SKM-1 treated with dmso at 0.1 percent for 144 hours (cell line): ENCODE data around the gene UCHL3.

Source experiments
- DNase-seq: peaks from one replicate; lab custom pipeline; 2025; ENCODE audit not compliant: unreplicated experiment; lab: John Stamatoyannopoulos, UW

The UCHL3 gene

GRCh38 chr13:75547917-75548316 is 1.7 kb upstream of the UCHL3 start:
- DNase-seq: no peak

GRCh38 chr13:75550159-75550567 is 572 bp downstream of the UCHL3 start:
- no peak for DNase-seq

- DNase-seq: no peak
Measured at GRCh38 chr13:75554464-75554863, 4.9 kb downstream of the UCHL3 start.

GRCh38 chr13:75554981-75555380 is 5.4 kb downstream of the UCHL3 start:
- DNase-seq: no peak

- no peak for DNase-seq
Measured at GRCh38 chr13:75555836-75556235, 6.2 kb downstream of the UCHL3 start.

- no peak for DNase-seq
Measured at GRCh38 chr13:75556961-75557360, 7.4 kb downstream of the UCHL3 start.

- no peak for DNase-seq
Measured at GRCh38 chr13:75558145-75558840, 8.7 kb downstream of the UCHL3 start.

GRCh38 chr13:75566658-75567057 is 17.1 kb downstream of the UCHL3 start:
- no peak for DNase-seq

- DNase-seq: no peak
Measured at GRCh38 chr13:75569576-75569975, 20.0 kb downstream of the UCHL3 start.

- no peak for DNase-seq
Measured at GRCh38 chr13:75579529-75579928, 29.9 kb downstream of the UCHL3 start.

- DNase-seq: no peak
Measured at GRCh38 chr13:75581874-75582640, 32.5 kb downstream of the UCHL3 start.

GRCh38 chr13:75583091-75583490 is 33.5 kb downstream of the UCHL3 start:
- DNase-seq: no peak

GRCh38 chr13:75585153-75585552 is 35.6 kb downstream of the UCHL3 start:
- no peak for DNase-seq

GRCh38 chr13:75587679-75588078 is 38.1 kb downstream of the UCHL3 start:
- peak; percentile 2 for DNase-seq

- DNase-seq: no peak
Measured at GRCh38 chr13:75596657-75597182, 47.1 kb downstream of the UCHL3 start.

GRCh38 chr13:75600371-75600770 is 50.8 kb downstream of the UCHL3 start:
- no peak for DNase-seq

GRCh38 chr13:75603038-75603437 is 53.4 kb downstream of the UCHL3 start:
- DNase-seq: no peak

- no peak for DNase-seq
Measured at GRCh38 chr13:75607447-75607846, 57.9 kb downstream of the UCHL3 start.

GRCh38 chr13:75610466-75610865 is 60.9 kb downstream of the UCHL3 start:
- no peak for DNase-seq

- DNase-seq: no peak
Measured at GRCh38 chr13:75612354-75612753, 62.8 kb downstream of the UCHL3 start.

- no peak for DNase-seq
Measured at GRCh38 chr13:75617230-75617629, 67.6 kb downstream of the UCHL3 start.

GRCh38 chr13:75618308-75618707 is 68.7 kb downstream of the UCHL3 start:
- no peak for DNase-seq
